Thyroid gland (tissue), 4 donors: ENCODE data around the gene LSM7. TPM values are rescaled to one million over a fixed set of nuclear protein-coding genes. Genes with fewer than 3 reads are reported as not detected.

Experiments used
- DNase-seq, 2 donors: peaks; one replicate each; pipeline ENCODE4 v3.0.0-alpha.2; 2019
- H3K27ac ChIP-seq, 3 donors: fragments of 200-600 bp; sonication (generic); 1 replicate in 2 of 3; 2 replicates in 1 of 3; pipeline ENCODE4 v1.5.1; 2016 to 2019; ENCODE audit warnings: mild to moderate bottlenecking in 1 of 3, moderate library complexity in 1 of 3
- H3K27me3 ChIP-seq: fragments of 200-600 bp; sonication (generic); one replicate; pipeline ENCODE4 v1.5.1; 2019
- H3K36me3 ChIP-seq, 2 donors: fragments of 200-600 bp; sonication (generic); one replicate each; pipeline ENCODE4 v1.5.1; 2016 to 2019
- H3K4me1 ChIP-seq, 2 donors: fragments of 200-600 bp; sonication (generic); one replicate each; pipeline ENCODE4 v1.5.1; 2017 to 2019
- H3K4me3 ChIP-seq, 3 donors: fragments of 200-600 bp; sonication (generic); replicated peaks in 1 of 3; 1 replicate in 2 of 3; 2 replicates in 1 of 3; pipeline ENCODE4 v1.5.1; 2016; ENCODE audit warnings: mild to moderate bottlenecking in 1 of 3
- H3K9me3 ChIP-seq: fragments of 200-600 bp; sonication (generic); one replicate; pipeline ENCODE4 v1.5.1; 2017
- POLR2A ChIP-seq, 2 donors: fragments of 450-650 bp; IDR thresholded peaks; one replicate each; pipeline ENCODE4 v1.6.1; 2017; ENCODE audit warnings: antibody characterized with exemption in 2 of 2, mild to moderate bottlenecking in 2 of 2, moderate library complexity in 1 of 2
- WGBS, 2 donors: methylation state at CpG; one replicate each; pipeline ENCODE4 v1.1.5; 2017; 5-methylcytosine and 5-hydroxymethylcytosine counted together
- intact Hi-C: fragments of 100-400 bp; cut with DNase I; formaldehyde crosslinking; loops from one replicate; pipeline ENCODE4 v1.15.1; 2023
- total RNA-seq, 4 donors: library from RNA; depleted of rRNA; stranded (reverse); fragments of >200 nt; gene quantifications; one replicate each; pipeline ENCODE4 v1.2.3, GENCODE V29; 2016
- TF ChIP-seq, protein P1 (sequence below), 6 experiments: fragments of 200-600 bp in 3 of 6; fragments of 450-650 bp in 3 of 6; sonication (generic) in 3 of 6; IDR thresholded peaks; one replicate each; pipeline ENCODE4 v1.5.1; 2016 to 2019; ENCODE audit warnings: antibody characterized with exemption in 6 of 6, mild to moderate bottlenecking in 2 of 6, inconsistent platforms in 1 of 6, moderate library complexity in 1 of 6

LSM7 gene
- total RNA-seq, 4 donors from 2014 or later = 21.1 to 139 (median 55.1) TPM

DNA sequence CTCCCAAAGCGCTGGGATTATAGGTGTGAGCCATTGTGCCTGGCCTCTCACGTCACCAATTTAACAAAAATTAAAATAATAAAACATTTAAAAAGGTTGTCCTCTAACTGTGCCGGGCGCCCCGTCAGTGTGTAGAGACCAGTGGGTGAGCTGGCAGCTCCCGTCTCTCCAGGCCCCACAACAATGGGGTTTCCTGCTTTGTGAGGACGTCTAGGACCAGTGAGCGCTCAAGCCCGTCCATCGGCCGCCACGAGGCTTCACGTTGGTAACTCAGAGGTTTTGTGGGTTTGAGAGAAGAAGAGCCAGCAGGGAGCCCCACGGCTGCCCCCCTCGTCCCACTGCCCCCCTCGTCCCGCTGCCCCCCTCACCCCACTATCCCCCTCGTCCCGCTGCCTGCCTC, 4.7 kb downstream of the LSM7 start:
- no peaks in the 10 kb centered on the region for H3K27me3 ChIP-seq
- H3K9me3 ChIP-seq = no peaks in the 10 kb centered on the region
- intact Hi-C loops = no loop called here
- WGBS, 2 donors = 88 to 93% methylated on average over 18 to 19 of the region's 19 CpGs
- no peak overlapping the region for H3K4me3 ChIP-seq
- no peak for DNase-seq
- no peak for TF ChIP-seq POLR2A (IDR thresholded peaks at IDR 0.05)
- TF ChIP-seq, protein P1, sequence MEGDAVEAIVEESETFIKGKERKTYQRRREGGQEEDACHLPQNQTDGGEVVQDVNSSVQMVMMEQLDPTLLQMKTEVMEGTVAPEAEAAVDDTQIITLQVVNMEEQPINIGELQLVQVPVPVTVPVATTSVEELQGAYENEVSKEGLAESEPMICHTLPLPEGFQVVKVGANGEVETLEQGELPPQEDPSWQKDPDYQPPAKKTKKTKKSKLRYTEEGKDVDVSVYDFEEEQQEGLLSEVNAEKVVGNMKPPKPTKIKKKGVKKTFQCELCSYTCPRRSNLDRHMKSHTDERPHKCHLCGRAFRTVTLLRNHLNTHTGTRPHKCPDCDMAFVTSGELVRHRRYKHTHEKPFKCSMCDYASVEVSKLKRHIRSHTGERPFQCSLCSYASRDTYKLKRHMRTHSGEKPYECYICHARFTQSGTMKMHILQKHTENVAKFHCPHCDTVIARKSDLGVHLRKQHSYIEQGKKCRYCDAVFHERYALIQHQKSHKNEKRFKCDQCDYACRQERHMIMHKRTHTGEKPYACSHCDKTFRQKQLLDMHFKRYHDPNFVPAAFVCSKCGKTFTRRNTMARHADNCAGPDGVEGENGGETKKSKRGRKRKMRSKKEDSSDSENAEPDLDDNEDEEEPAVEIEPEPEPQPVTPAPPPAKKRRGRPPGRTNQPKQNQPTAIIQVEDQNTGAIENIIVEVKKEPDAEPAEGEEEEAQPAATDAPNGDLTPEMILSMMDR (IDR thresholded peaks at IDR 0.05) = no peak
- peaks cover 10 to 13% of the 10 kb centered on the region in 2 donors for H3K4me1 ChIP-seq
- H3K36me3 ChIP-seq = peaks cover 4 to 8% of the 10 kb centered on the region in 2 donors
- H3K27ac ChIP-seq = no peak overlapping the region

DNA sequence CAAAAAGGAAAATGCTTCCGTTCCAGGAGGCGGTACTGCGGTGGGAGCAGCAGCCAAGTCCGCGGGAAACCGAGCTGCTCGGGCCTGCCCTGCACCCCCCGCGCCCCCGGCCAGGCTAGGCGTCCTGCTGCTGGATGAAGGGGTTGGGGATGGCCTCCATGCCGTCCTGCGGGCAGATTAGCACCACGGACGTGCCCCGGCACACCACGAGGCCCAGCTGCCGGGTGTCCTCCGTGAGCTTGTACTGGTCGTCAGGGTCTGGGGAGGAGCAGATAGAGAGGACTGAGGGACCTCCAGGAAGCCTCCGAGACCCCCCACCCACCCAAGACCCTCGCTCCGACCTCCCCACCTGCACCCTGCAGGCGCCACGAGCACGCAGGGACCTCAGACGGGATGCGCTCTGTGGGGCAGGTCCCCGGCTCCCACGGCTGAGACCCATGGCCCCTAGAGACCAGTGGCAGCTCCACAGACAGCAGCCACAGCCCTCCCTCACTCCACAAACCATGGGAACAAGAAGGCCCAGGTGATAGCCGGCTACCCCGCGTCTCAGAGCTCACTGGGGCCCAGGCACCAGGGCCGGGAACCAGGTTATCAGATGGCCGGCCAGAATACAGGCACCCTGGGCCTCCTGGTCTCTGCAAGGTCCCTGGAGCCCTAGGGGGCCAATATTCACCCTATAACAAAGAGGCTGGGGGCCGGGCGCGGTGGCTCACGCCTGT, 6.7 kb downstream of the LSM7 start:
- Histone ChIP-seq H3K27me3 (no peaks in the 10 kb centered on the region), H3K9me3 (no peaks in the 10 kb centered on the region), H3K4me1 (peaks cover 0 to 1% of the 10 kb centered on the region in 2 donors), H3K4me3 (no peak overlapping the region), H3K27ac (no peak overlapping the region), H3K36me3 (peaks cover 4 to 8% of the 10 kb centered on the region in 2 donors)
- 92% methylated on average over 22 to 26 of the region's 39 CpGs for WGBS, 2 donors
- intact Hi-C loops = no loop called here
- TF ChIP-seq, protein P1 (IDR thresholded peaks at IDR 0.05) = no peak
- TF ChIP-seq POLR2A (IDR thresholded peaks at IDR 0.05) = no peak
- DNase-seq = no peak

DNA sequence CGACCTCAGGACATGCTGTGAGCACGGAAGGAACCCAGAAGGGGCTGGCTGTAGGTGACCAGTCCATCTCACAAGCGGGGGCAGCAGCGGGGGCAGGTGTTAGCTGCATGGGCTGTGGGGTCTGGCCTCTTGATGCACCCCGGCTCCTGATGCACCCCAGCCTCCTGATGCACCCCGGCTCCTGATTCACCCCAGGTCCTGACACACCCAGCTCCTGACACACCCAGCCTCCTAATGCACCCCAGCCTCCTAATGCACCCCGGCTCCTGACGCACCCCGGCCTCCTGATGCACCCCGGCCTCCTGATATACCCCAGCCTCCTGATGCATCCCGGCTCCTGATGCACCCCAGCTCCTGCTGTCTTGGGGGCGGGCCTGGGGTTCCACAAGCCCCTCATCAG, 7.4 kb downstream of the LSM7 start:
- Histone ChIP-seq H3K9me3 (no peaks in the 10 kb centered on the region), H3K4me1 (no peaks in the 10 kb centered on the region), H3K4me3 (no peak overlapping the region), H3K27me3 (no peaks in the 10 kb centered on the region), H3K36me3 (peaks cover 4 to 8% of the 10 kb centered on the region in 2 donors), H3K27ac (no peak overlapping the region)
- 85 to 93% methylated on average over 10 to 12 of the region's 12 CpGs for WGBS, 2 donors
- TF ChIP-seq, protein P1 (IDR thresholded peaks at IDR 0.05) = no peak
- no peak for TF ChIP-seq POLR2A (IDR thresholded peaks at IDR 0.05)
- DNase-seq = no peak
- intact Hi-C loops = no loop called here

DNA sequence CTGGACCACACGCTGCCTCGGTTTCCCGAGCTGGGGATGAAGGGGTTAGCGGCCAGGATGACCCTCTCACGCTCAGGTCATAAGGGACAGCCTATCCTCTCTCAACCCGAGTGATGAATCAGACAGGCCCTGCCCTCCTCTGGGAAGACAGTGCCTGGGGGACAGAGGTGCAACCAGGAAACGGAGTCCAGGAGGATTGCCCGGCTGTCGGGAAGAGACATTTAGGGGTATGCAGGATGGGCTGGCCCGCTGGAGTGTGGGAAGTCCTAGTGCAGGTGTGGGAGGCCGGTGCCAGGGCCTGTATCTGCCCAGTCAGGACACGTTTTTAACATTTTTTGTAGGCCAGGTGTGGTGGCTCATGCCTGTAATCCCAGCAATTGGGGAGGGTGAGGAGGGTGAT, 8.3 kb downstream of the LSM7 start:
- WGBS, 2 donors = 75 to 81% methylated on average over 9 to 12 of the region's 12 CpGs
- Histone ChIP-seq H3K4me3 (no peak overlapping the region), H3K9me3 (no peaks in the 10 kb centered on the region), H3K36me3 (peaks cover 4 to 8% of the 10 kb centered on the region in 2 donors), H3K27ac (no peak overlapping the region), H3K27me3 (no peaks in the 10 kb centered on the region), H3K4me1 (no peaks in the 10 kb centered on the region)
- no peak for DNase-seq
- intact Hi-C loops = no loop called here
- TF ChIP-seq, protein P1 (IDR thresholded peaks at IDR 0.05) = no peak
- no peak for TF ChIP-seq POLR2A (IDR thresholded peaks at IDR 0.05)

DNA sequence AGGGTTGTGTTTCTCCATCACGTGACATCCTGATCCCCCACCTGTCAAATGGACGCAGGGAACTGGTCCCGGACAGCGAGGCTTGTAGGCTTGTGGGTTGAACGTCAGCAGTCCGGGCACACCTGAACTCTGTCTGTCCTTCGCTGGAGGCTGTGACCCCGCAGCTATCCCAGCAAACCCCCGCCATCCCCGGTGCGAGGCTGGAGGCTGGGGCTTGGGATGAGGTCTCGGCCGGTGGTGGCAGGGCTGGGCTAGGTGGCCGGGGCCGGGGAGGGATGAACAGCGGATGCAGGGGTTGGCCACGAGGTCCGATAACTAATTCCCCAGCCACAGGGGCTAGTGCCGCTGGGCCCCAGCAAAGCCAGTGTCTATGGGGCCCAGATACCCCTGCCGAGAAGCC, 8.8 kb downstream of the LSM7 start:
- H3K4me3 ChIP-seq = no peak overlapping the region
- no peak for DNase-seq
- WGBS, 2 donors = 79 to 90% methylated on average over 17 to 20 of the region's 20 CpGs
- H3K27me3 ChIP-seq = no peaks in the 10 kb centered on the region
- H3K36me3 ChIP-seq = peaks cover 4 to 8% of the 10 kb centered on the region in 2 donors
- TF ChIP-seq POLR2A (IDR thresholded peaks at IDR 0.05) = no peak
- TF ChIP-seq, protein P1 (IDR thresholded peaks at IDR 0.05) = no peak
- no peak overlapping the region for H3K27ac ChIP-seq
- intact Hi-C loops = no loop called here
- H3K9me3 ChIP-seq = no peaks in the 10 kb centered on the region
- no peaks in the 10 kb centered on the region for H3K4me1 ChIP-seq
